ENCODE data around the gene FOXP1. TPM values are rescaled to one million over a fixed set of nuclear protein-coding genes. Genes with fewer than 3 reads are reported as not detected.

FOXP1 gene
- total and polyA plus RNA-seq, 2 experiments from 2014 or later, result 76.8 to 99.8 TPM

DNA sequence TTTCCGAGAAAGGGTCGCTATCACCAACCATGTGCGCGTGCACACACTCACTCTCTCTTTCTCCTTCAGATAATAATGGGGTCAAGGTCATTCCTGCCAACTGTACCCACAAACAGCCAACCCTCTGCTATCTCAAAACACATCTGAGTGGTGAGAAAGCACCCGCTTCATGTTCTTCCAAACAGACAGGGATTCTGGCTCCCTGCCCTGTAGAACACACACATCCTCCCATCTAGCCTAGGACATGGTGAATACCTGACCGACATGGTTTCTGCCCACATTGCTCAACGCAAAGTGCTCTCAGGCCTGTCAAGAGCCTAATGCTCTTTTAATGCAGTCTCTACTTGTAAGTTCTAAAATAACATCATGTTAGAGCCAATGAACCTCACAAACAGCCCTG is 302.2 kb downstream of the FOXP1 start:
- DNase-seq (ENCODE audit: low spot score), result no peak
- Histone ChIP-seq H3K4me1 (ENCODE audit: insufficient read depth) (no peaks in the 10 kb centered on the region), H3K27me3 (no peaks in the 10 kb centered on the region), H3K79me2 (peaks cover 90% of the 10 kb centered on the region), H2AFZ (no peak overlapping the region), H3K36me3 (replicated peaks; ENCODE audit: insufficient read depth, low read depth) (no peaks in the 10 kb centered on the region), H3K4me3 (no peak overlapping the region), H3K4me2 (no peak overlapping the region), H3K9me3 (ENCODE audit: low read depth) (no peaks in the 10 kb centered on the region), H3K27ac (no peak overlapping the region), H4K20me1 (ENCODE audit: insufficient read depth, poor library complexity, severe bottlenecking) (no peaks in the 10 kb centered on the region), H3K9me2 (replicated peaks; ENCODE audit: insufficient read depth) (no peaks in the 10 kb centered on the region)
- no peak for TF ChIP-seq EZH2phosphoT487 (IDR thresholded peaks at IDR 0.05; ENCODE audit: low read depth, severe bottlenecking, unreplicated experiment)
- TF ChIP-seq CTCF (IDR thresholded peaks at IDR 0.05; ENCODE audit: poor library complexity), result no peak
- no peak for TF ChIP-seq EZH2 (IDR thresholded peaks at IDR 0.05; ENCODE audit: borderline replicate concordance)
- 93% methylated on average over 7 of the region's 7 CpGs for WGBS (ENCODE audit: low lambda C conversion rate, missing lambda C conversion rate)

GRCh38 chr3:71277341-71277740 is 306.2 kb downstream of the FOXP1 start:
- Histone ChIP-seq H3K9me3 (ENCODE audit: low read depth) (no peaks in the 10 kb centered on the region), H3K79me2 (peaks cover 73% of the 10 kb centered on the region), H3K36me3 (replicated peaks; ENCODE audit: insufficient read depth, low read depth) (no peaks in the 10 kb centered on the region), H3K27ac (no peak overlapping the region), H4K20me1 (ENCODE audit: insufficient read depth, poor library complexity, severe bottlenecking) (no peaks in the 10 kb centered on the region), H3K4me3 (no peak overlapping the region), H2AFZ (no peak overlapping the region), H3K4me1 (ENCODE audit: insufficient read depth) (no peaks in the 10 kb centered on the region), H3K27me3 (no peaks in the 10 kb centered on the region), H3K4me2 (no peak overlapping the region), H3K9me2 (replicated peaks; ENCODE audit: insufficient read depth) (no peaks in the 10 kb centered on the region)
- WGBS (ENCODE audit: low lambda C conversion rate, missing lambda C conversion rate), result 98% methylated on average over 3 of the region's 3 CpGs
- TF ChIP-seq EZH2 (IDR thresholded peaks at IDR 0.05; ENCODE audit: borderline replicate concordance) (no peak), EZH2phosphoT487 (IDR thresholded peaks at IDR 0.05; ENCODE audit: low read depth, severe bottlenecking, unreplicated experiment) (no peak), CTCF (IDR thresholded peaks at IDR 0.05; ENCODE audit: poor library complexity) (no peak)
- no peak for DNase-seq (ENCODE audit: low spot score)

DNA sequence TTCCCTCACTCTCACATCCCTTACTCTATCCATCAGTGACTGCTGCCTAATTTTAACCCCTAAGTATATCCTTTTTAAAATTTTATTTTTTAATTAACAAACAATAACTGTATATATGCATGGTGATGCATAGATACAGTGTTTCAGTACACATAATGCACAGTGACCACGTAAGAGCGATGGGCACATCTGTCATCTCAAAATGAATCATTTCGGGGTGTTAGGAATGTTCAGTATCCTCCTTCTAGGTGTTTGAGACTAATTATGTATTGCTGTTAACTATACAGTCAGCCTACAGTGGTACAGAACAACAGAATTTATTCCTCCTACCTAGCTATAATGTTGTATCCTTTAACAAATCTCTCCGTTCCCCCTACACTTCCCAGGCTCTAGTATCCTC is 307.0 kb downstream of the FOXP1 start:
- TF ChIP-seq CTCF (IDR thresholded peaks at IDR 0.05; ENCODE audit: poor library complexity), result no peak
- TF ChIP-seq EZH2phosphoT487 (IDR thresholded peaks at IDR 0.05; ENCODE audit: low read depth, severe bottlenecking, unreplicated experiment), result no peak
- no peak for TF ChIP-seq EZH2 (IDR thresholded peaks at IDR 0.05; ENCODE audit: borderline replicate concordance)
- 95% methylated on average over 4 of the region's 4 CpGs for WGBS (ENCODE audit: low lambda C conversion rate, missing lambda C conversion rate)
- H3K27ac ChIP-seq, result no peak overlapping the region

GRCh38 chr3:71273453-71273852 is 310.1 kb downstream of the FOXP1 start:
- Histone ChIP-seq H2AFZ (no peak overlapping the region), H3K4me1 (ENCODE audit: insufficient read depth) (peaks cover 15% of the 10 kb centered on the region), H3K4me2 (no peak overlapping the region), H3K9me3 (ENCODE audit: low read depth) (no peaks in the 10 kb centered on the region), H4K20me1 (ENCODE audit: insufficient read depth, poor library complexity, severe bottlenecking) (no peaks in the 10 kb centered on the region), H3K27ac (no peak overlapping the region), H3K36me3 (replicated peaks; ENCODE audit: insufficient read depth, low read depth) (no peaks in the 10 kb centered on the region), H3K4me3 (no peak overlapping the region), H3K27me3 (no peaks in the 10 kb centered on the region), H3K9me2 (replicated peaks; ENCODE audit: insufficient read depth) (no peaks in the 10 kb centered on the region), H3K79me2 (peaks cover 76% of the 10 kb centered on the region)
- TF ChIP-seq EZH2phosphoT487 (IDR thresholded peaks at IDR 0.05; ENCODE audit: low read depth, severe bottlenecking, unreplicated experiment), result no peak
- TF ChIP-seq EZH2 (IDR thresholded peaks at IDR 0.05; ENCODE audit: borderline replicate concordance), result no peak
- no peak for TF ChIP-seq CTCF (IDR thresholded peaks at IDR 0.05; ENCODE audit: poor library complexity)
- DNase-seq (ENCODE audit: low spot score), result no peak
- 95% methylated on average over 4 of the region's 4 CpGs for WGBS (ENCODE audit: low lambda C conversion rate, missing lambda C conversion rate)

More for the DNA sequence above, 307.0 kb downstream of the FOXP1 start:
- Histone ChIP-seq H3K4me1 (ENCODE audit: insufficient read depth) (no peaks in the 10 kb centered on the region), H3K9me3 (ENCODE audit: low read depth) (no peaks in the 10 kb centered on the region), H3K27me3 (no peaks in the 10 kb centered on the region), H3K79me2 (peaks cover 73% of the 10 kb centered on the region), H4K20me1 (ENCODE audit: insufficient read depth, poor library complexity, severe bottlenecking) (no peaks in the 10 kb centered on the region), H3K9me2 (replicated peaks; ENCODE audit: insufficient read depth) (no peaks in the 10 kb centered on the region), H3K4me2 (no peak overlapping the region), H3K36me3 (replicated peaks; ENCODE audit: insufficient read depth, low read depth) (no peaks in the 10 kb centered on the region), H3K4me3 (no peak overlapping the region), H2AFZ (no peak overlapping the region)
- DNase-seq (ENCODE audit: low spot score), result no peak
